Measurements from ENCODE around the gene PDZRN4. TPM values are rescaled to one million over a fixed set of nuclear protein-coding genes. Genes with fewer than 3 reads are reported as not detected.

Gene PDZRN4
- polyA plus RNA-seq, 3 donors, result not detected

GRCh38 chr12:41188841-41189394, 798 bp downstream of the PDZRN4 start:
- TF ChIP-seq CTCF (IDR thresholded peaks at IDR 0.05), result no peak
- Histone ChIP-seq H3K9ac (ENCODE audit: insufficient read depth, low read length, poor library complexity, severe bottlenecking) (no peak overlapping the region), H3K4me3 (replicated peaks in 1 of 3; ENCODE audit: low read depth in 2 of 3, low read length in 3 of 3) (no peak overlapping the region), H3K36me3 (replicated peaks in 1 of 2; ENCODE audit: control insufficient read depth in 1 of 2, insufficient read depth in 2 of 2, low read length in 2 of 2) (no peaks in the 10 kb centered on the region), H3K27me3 (ENCODE audit: control insufficient read depth in 2 of 2, insufficient read depth in 2 of 2, low read length in 2 of 2) (peaks cover 42 to 55% of the 10 kb centered on the region in 2 donors), H3K4me2 (replicated peaks; ENCODE audit: extremely low read depth, low read length, poor library complexity, severe bottlenecking) (peak overlapping the region; percentile 31), H3K4me1 (ENCODE audit: control insufficient read depth in 1 of 2, insufficient read depth in 2 of 2, low read length in 2 of 2) (peaks cover 0 to 4% of the 10 kb centered on the region in 2 donors), H3K79me2 (ENCODE audit: insufficient read depth, low read length) (no peaks in the 10 kb centered on the region), H4K20me1 (ENCODE audit: insufficient read depth, low read length) (no peaks in the 10 kb centered on the region), H3K27ac (ENCODE audit: low read depth in 1 of 2, low read length in 2 of 2) (no peak overlapping the region), H3K9me3 (replicated peaks in 1 of 2; ENCODE audit: control insufficient read depth in 1 of 2, insufficient read depth in 1 of 2, low read length in 2 of 2) (peaks cover 0 to 24% of the 10 kb centered on the region in 2 donors), H2AFZ (ENCODE audit: insufficient read depth, low read depth, low read length, poor library complexity, severe bottlenecking) (peak overlapping the region; percentile 2)
- H3K27ac Mint-ChIP-seq, result no peak overlapping the region
- H3K4me1 Mint-ChIP-seq, result peaks cover 30% of the 10 kb centered on the region
- peaks cover 3 to 6% of the 10 kb centered on the region in 2 donors for H3K36me3 Mint-ChIP-seq
- intact Hi-C loops (cut with micrococcal nuclease), result no loop called here
- H3K27me3 Mint-ChIP-seq (ENCODE audit: low read depth in 3 of 3), result peaks cover 41 to 61% (median 42%) of the 10 kb centered on the region in 3 donors
- H3K4me3 Mint-ChIP-seq, result peak overlapping the region; percentile 24 to 73
- under 1% methylated on average over 28 of the region's 49 CpGs for WGBS (ENCODE audit: insufficient coverage)
- H3K9me3 Mint-ChIP-seq, result peaks cover 0 to 13% (median 5%) of the 10 kb centered on the region in 7 donors
- no peak for DNase-seq

- Histone ChIP-seq H4K20me1 (ENCODE audit: insufficient read depth, low read length) (no peaks in the 10 kb centered on the region), H3K27me3 (ENCODE audit: control insufficient read depth in 2 of 2, insufficient read depth in 2 of 2, low read length in 2 of 2) (peaks cover 42 to 55% of the 10 kb centered on the region in 2 donors), H3K4me2 (replicated peaks; ENCODE audit: extremely low read depth, low read length, poor library complexity, severe bottlenecking) (peak overlapping the region; percentile 31), H3K4me1 (ENCODE audit: control insufficient read depth in 1 of 2, insufficient read depth in 2 of 2, low read length in 2 of 2) (peaks cover 0 to 4% of the 10 kb centered on the region in 2 donors), H3K79me2 (ENCODE audit: insufficient read depth, low read length) (no peaks in the 10 kb centered on the region), H3K36me3 (replicated peaks in 1 of 2; ENCODE audit: control insufficient read depth in 1 of 2, insufficient read depth in 2 of 2, low read length in 2 of 2) (no peaks in the 10 kb centered on the region), H3K4me3 (replicated peaks in 1 of 3; ENCODE audit: low read depth in 2 of 3, low read length in 3 of 3) (no peak overlapping the region), H2AFZ (ENCODE audit: insufficient read depth, low read depth, low read length, poor library complexity, severe bottlenecking) (peak overlapping the region; percentile 2), H3K27ac (ENCODE audit: low read depth in 1 of 2, low read length in 2 of 2) (no peak overlapping the region), H3K9ac (ENCODE audit: insufficient read depth, low read length, poor library complexity, severe bottlenecking) (no peak overlapping the region), H3K9me3 (replicated peaks in 1 of 2; ENCODE audit: control insufficient read depth in 1 of 2, insufficient read depth in 1 of 2, low read length in 2 of 2) (peaks cover 0 to 24% of the 10 kb centered on the region in 2 donors)
- H3K9me3 Mint-ChIP-seq, result peaks cover 0 to 13% (median 5%) of the 10 kb centered on the region in 7 donors
- peaks cover 41 to 61% (median 42%) of the 10 kb centered on the region in 3 donors for H3K27me3 Mint-ChIP-seq (ENCODE audit: low read depth in 3 of 3)
- peak overlapping the region in 1 of 7 donors; percentile 33 for H3K27ac Mint-ChIP-seq
- H3K4me1 Mint-ChIP-seq, result peaks cover 30% of the 10 kb centered on the region
- peak overlapping the region; percentile 11 to 73 for H3K4me3 Mint-ChIP-seq
- intact Hi-C loops (cut with micrococcal nuclease), result no loop called here
- H3K36me3 Mint-ChIP-seq, result peaks cover 3 to 6% of the 10 kb centered on the region in 2 donors
- no peak for TF ChIP-seq CTCF (IDR thresholded peaks at IDR 0.05)
- no peak for DNase-seq
- WGBS (ENCODE audit: insufficient coverage), result 1% methylated on average over 19 of the region's 34 CpGs
Measured at GRCh38 chr12:41189395-41190251, 1.5 kb downstream of the PDZRN4 start.

Data from CD14-positive monocyte (primary cell).